SK-N-SH treated with all-trans-retinoic acid at 6 μM for 48 hours (cell line): Measurements from ENCODE around the gene FAM114A1.

Source experiments
- CREB5 ChIP-seq: fragments of 250-450 bp; sonication (Bioruptor Pico); IDR thresholded peaks from 2 replicates; pipeline ENCODE4 v1.5.1; 2020; ENCODE audit warnings: low read depth, mild to moderate bottlenecking, moderate library complexity
- GLIS3 ChIP-seq: fragments of 250-450 bp; sonication (Bioruptor Pico); IDR thresholded peaks from 2 replicates; pipeline ENCODE4 v1.5.0; 2020; ENCODE audit warnings: mild to moderate bottlenecking, moderate library complexity
- PPARA ChIP-seq: fragments of 250-450 bp; sonication (Bioruptor Pico); IDR thresholded peaks from 2 replicates; pipeline ENCODE4 v1.5.0; 2020; ENCODE audit warnings: mild to moderate bottlenecking, borderline replicate concordance
- ZNF8 ChIP-seq: fragments of 450-650 bp; formaldehyde crosslinking; IDR thresholded peaks from 2 replicates; pipeline ENCODE4 v1.5.0; 2020; ENCODE audit warnings: mild to moderate bottlenecking, moderate library complexity

DNA sequence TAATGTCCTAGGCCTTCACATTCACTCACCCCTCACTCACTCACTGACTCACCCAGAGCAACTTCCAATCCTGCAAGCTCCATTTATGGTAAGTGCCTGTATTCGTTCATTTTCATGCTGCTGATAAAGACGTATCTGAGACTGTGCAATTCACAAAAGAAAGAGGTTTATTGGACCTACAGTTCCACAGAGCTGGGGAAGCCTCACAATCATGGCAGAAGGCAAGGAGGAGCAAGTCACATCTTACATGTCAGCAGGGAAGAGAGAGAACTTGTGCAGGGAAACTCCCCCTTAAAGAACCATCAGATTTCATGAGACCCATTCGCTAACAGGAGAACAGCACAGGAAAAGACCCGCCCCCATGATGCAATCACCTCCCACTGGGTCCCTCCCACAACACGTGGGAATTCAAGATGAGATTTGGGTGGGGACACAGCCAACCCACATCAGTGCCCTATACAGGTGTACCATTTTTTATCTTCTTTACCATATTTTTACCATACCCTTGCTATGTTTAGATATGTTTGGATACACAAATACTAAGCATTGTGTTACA is 44.8 kb upstream of the FAM114A1 start:
- TF ChIP-seq PPARA (CRISPR knock-in tag) (no peak), CREB5 (CRISPR knock-in tag) (no peak), ZNF8 (CRISPR knock-in tag) (no peak), GLIS3 (CRISPR knock-in tag) (no peak)
